ENCODE measurements around the gene PELI3.

Gene PELI3

GRCh38 chr11:66509131-66509561 lies 42.4 kb downstream of the PELI3 start:
- FAIRE-seq: no peak

GRCh38 chr11:66510271-66510989 lies 43.7 kb downstream of the PELI3 start, which contains the start of gene BBS1:
Gene BBS1 (plus strand): TSS chr11:66510635. CDS start chr11:66510660, 25 bp downstream.
- no peak for FAIRE-seq

GRCh38 chr11:66510990-66511339 lies 44.3 kb downstream of the PELI3 start:
- FAIRE-seq: no peak

GRCh38 chr11:66523611-66524010 lies 56.9 kb downstream of the PELI3 start:
- FAIRE-seq: no peak

GRCh38 chr11:66524304-66525040 lies 57.8 kb downstream of the PELI3 start:
- FAIRE-seq: no peak

Measured in colon (tissue), 2 donors.